K562 (cell line): Measurements from ENCODE around the gene ZFP69. TPM values are rescaled to one million over a fixed set of nuclear protein-coding genes. Genes with fewer than 3 reads are reported as not detected.

Experiments
- ERF ChIP-seq: fragments of 450-650 bp; formaldehyde crosslinking; IDR thresholded peaks from 2 replicates; pipeline ENCODE4 v1.4.0; 2020; ENCODE audit warnings: mild to moderate bottlenecking, mixed read lengths
- GABPA ChIP-seq: fragments of 200-800 bp; sonication (Bioruptor generic); conservative IDR thresholded peaks from 2 replicates; pipeline ENCODE4 v1.6.1; 2016; ENCODE audit warnings: low read depth, missing genetic modification characterization, missing compliant biosample characterization
- HDAC1 ChIP-seq, 2 experiments: fragments of 450-650 bp; IDR thresholded peaks; 2 replicates each; pipeline ENCODE4 v1.6.1; 2016 to 2017; ENCODE audit warnings: inconsistent platforms in 1 of 2, mild to moderate bottlenecking in 1 of 2, moderate library complexity in 1 of 2
- KDM5B ChIP-seq: fragments of 200-600 bp; sonication (generic); IDR thresholded peaks from 2 replicates; pipeline ENCODE4 v1.6.1; 2012; ENCODE audit warnings: low read depth, mild to moderate bottlenecking, moderate library complexity, low read length, control low read depth, inconsistent platforms; ENCODE audit not compliant: insufficient replicate concordance
- NR2F6 ChIP-seq: fragments of 450-650 bp; formaldehyde crosslinking; IDR thresholded peaks from 2 replicates; pipeline ENCODE4 v1.4.0; 2020; ENCODE audit warnings: mild to moderate bottlenecking
- POLR2A ChIP-seq: fragments of 450-650 bp; conservative IDR thresholded peaks from 2 replicates; pipeline ENCODE4 v1.6.1; 2016
- RBBP5 ChIP-seq: fragments of 200-600 bp; sonication (generic); IDR thresholded peaks from 2 replicates; pipeline ENCODE4 v1.6.1; 2012; ENCODE audit warnings: borderline replicate concordance, mild to moderate bottlenecking, low read length, control low read depth, inconsistent platforms; ENCODE audit not compliant: insufficient read depth, poor library complexity, severe bottlenecking
- SAFB ChIP-seq: fragments of 200-400 bp; formaldehyde crosslinking; IDR thresholded peaks from 2 replicates; pipeline ENCODE4 v1.6.1; 2017; ENCODE audit warnings: low read depth, low read length, borderline replicate concordance
- TAF7 ChIP-seq: fragments of 450-650 bp; IDR thresholded peaks from 2 replicates; pipeline ENCODE4 v1.6.1; 2016; ENCODE audit warnings: missing genetic modification characterization, missing compliant biosample characterization
- VEZF1 ChIP-seq: fragments of 200-800 bp; sonication (Bioruptor generic); IDR thresholded peaks from 2 replicates; pipeline ENCODE4 v1.6.1; 2017; ENCODE audit warnings: missing genetic modification characterization, missing compliant biosample characterization
- ZNF24 ChIP-seq: fragments of 450-650 bp; IDR thresholded peaks from 2 replicates; pipeline ENCODE4 v1.6.1; 2016
- ZNF444 ChIP-seq: fragments of 250-450 bp; sonication (Bioruptor Pico); IDR thresholded peaks from 2 replicates; pipeline ENCODE4 v1.4.0; 2020; ENCODE audit warnings: mild to moderate bottlenecking, moderate library complexity
- ZNF668 ChIP-seq: fragments of 250-450 bp; sonication (Bioruptor Pico); IDR thresholded peaks from 2 replicates; pipeline ENCODE4 v1.8.0; 2022; ENCODE audit warnings: mild to moderate bottlenecking, inconsistent platforms
- polyA plus RNA-seq, 8 experiments: library from polyadenylated mRNA; depleted of rRNA in 4 of 8; stranded (reverse) in 5 of 8; unstranded in 3 of 8; fragments of >200 nt; fragmentation: Nextera tagmentation in 2 of 8; fragmentation: Illumina TruSeq in 1 of 8; extraction: Ambion mirVana in 2 of 8; extraction: Trizol in 1 of 8; gene quantifications; 2 replicates each; pipeline versions ENCODE4 v1.2.1 to v1.2.3, GENCODE V29; 2011 to 2014; ENCODE audit warnings: inconsistent platforms in 1 of 8, missing spikeins in 1 of 8
- total RNA-seq, 7 experiments: library from RNA; depleted of rRNA in 6 of 7; stranded (reverse); fragments of >200 nt in 6 of 7; fragmentation: Illumina TruSeq in 2 of 7; extraction: Trizol in 2 of 7; gene quantifications; 2 replicates each; pipeline versions ENCODE4 v1.2.1 to v1.2.3, GENCODE V29; 2011 to 2021; ENCODE audit warnings: low replicate concordance in 1 of 7
- TF ChIP-seq, protein P1 (sequence below): sonication (generic); formaldehyde crosslinking; IDR thresholded peaks from 2 replicates; pipeline ENCODE4 v1.8.0; 2022; ENCODE audit warnings: mild to moderate bottlenecking, missing genetic modification reagents
- TF ChIP-seq, protein P2 (sequence below): sonication (generic); formaldehyde crosslinking; IDR thresholded peaks from 2 replicates; pipeline ENCODE4 v1.8.1; 2023; ENCODE audit warnings: mild to moderate bottlenecking, missing genetic modification reagents
- TF ChIP-seq, protein P3 (sequence below): fragments of 450-650 bp; IDR thresholded peaks from 2 replicates; pipeline ENCODE4 v1.6.1; 2016; ENCODE audit warnings: borderline replicate concordance

ZFP69 gene
- total and polyA plus RNA-seq, 9 of the 15 experiments (the other 6 are each of a cell fraction or from before 2014, with no cell fraction given) = 2.0 to 8.4 (median 5.7) TPM

DNA sequence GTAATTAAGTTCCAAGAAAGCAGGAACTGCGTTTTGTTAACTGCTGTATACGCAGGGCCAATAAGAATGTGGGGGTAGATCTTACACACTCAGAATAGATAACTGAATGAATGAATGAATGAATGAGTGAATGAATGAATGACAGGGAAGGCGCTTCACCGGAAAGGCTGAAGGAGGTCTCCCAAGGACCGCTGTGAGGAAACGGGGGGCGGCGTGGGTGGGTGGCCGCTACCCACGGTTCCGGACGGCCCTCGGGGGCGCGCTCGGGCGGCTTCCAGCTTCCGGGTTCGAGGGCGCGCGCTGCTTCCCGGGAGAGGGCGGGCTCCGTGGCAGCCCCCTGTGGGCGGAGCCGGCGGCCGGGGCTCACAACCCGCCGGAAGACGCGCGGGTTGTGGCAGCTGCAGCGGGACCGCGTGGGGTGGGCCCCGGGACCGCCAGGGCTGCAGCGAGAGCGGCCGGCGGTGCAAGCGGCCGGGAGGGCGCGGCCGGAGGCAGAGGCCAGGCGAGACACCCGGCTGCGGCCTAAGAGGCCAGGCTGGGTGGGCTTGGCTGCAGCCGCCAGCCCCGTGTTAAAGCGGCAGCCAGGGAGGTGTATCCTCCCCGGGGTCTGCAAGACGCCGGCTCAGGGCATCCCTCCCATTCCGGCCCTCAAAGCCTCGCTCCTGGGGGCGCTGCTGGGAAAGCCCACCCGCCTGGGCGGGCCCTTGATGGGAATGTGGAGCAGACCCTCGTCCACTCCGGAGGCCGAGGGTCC is at the start of gene ZFP69 (continued):
- 0 out of 2 replicates have a peak, but pooled peaks have one; percentile 47 for TF ChIP-seq ERF (CRISPR knock-in tag)
- peak; percentile 59; the same call in 1 of the 2 replicates for TF ChIP-seq SAFB
- TF ChIP-seq ZNF444 (CRISPR knock-in tag) = no peak
- peak; percentile 100 for TF ChIP-seq ZNF24
- peak in 1 of 2 experiments; percentile 70; a peak in 2 of 4 replicates for TF ChIP-seq HDAC1 (IDR thresholded peaks at IDR 0.05)
- TF ChIP-seq KDM5B = peak; percentile 89
- peak; percentile 70 for TF ChIP-seq POLR2A
- TF ChIP-seq, protein P1, sequence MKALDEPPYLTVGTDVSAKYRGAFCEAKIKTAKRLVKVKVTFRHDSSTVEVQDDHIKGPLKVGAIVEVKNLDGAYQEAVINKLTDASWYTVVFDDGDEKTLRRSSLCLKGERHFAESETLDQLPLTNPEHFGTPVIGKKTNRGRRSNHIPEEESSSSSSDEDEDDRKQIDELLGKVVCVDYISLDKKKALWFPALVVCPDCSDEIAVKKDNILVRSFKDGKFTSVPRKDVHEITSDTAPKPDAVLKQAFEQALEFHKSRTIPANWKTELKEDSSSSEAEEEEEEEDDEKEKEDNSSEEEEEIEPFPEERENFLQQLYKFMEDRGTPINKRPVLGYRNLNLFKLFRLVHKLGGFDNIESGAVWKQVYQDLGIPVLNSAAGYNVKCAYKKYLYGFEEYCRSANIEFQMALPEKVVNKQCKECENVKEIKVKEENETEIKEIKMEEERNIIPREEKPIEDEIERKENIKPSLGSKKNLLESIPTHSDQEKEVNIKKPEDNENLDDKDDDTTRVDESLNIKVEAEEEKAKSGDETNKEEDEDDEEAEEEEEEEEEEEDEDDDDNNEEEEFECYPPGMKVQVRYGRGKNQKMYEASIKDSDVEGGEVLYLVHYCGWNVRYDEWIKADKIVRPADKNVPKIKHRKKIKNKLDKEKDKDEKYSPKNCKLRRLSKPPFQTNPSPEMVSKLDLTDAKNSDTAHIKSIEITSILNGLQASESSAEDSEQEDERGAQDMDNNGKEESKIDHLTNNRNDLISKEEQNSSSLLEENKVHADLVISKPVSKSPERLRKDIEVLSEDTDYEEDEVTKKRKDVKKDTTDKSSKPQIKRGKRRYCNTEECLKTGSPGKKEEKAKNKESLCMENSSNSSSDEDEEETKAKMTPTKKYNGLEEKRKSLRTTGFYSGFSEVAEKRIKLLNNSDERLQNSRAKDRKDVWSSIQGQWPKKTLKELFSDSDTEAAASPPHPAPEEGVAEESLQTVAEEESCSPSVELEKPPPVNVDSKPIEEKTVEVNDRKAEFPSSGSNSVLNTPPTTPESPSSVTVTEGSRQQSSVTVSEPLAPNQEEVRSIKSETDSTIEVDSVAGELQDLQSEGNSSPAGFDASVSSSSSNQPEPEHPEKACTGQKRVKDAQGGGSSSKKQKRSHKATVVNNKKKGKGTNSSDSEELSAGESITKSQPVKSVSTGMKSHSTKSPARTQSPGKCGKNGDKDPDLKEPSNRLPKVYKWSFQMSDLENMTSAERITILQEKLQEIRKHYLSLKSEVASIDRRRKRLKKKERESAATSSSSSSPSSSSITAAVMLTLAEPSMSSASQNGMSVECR = peak; percentile 82
- TF ChIP-seq, protein P2, sequence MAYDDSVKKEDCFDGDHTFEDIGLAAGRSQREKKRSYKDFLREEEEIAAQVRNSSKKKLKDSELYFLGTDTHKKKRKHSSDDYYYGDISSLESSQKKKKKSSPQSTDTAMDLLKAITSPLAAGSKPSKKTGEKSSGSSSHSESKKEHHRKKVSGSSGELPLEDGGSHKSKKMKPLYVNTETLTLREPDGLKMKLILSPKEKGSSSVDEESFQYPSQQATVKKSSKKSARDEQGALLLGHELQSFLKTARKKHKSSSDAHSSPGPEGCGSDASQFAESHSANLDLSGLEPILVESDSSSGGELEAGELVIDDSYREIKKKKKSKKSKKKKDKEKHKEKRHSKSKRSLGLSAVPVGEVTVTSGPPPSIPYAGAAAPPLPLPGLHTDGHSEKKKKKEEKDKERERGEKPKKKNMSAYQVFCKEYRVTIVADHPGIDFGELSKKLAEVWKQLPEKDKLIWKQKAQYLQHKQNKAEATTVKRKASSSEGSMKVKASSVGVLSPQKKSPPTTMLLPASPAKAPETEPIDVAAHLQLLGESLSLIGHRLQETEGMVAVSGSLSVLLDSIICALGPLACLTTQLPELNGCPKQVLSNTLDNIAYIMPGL = peak; percentile 53; the same call in 1 of the 2 replicates
- TF ChIP-seq, protein P3, sequence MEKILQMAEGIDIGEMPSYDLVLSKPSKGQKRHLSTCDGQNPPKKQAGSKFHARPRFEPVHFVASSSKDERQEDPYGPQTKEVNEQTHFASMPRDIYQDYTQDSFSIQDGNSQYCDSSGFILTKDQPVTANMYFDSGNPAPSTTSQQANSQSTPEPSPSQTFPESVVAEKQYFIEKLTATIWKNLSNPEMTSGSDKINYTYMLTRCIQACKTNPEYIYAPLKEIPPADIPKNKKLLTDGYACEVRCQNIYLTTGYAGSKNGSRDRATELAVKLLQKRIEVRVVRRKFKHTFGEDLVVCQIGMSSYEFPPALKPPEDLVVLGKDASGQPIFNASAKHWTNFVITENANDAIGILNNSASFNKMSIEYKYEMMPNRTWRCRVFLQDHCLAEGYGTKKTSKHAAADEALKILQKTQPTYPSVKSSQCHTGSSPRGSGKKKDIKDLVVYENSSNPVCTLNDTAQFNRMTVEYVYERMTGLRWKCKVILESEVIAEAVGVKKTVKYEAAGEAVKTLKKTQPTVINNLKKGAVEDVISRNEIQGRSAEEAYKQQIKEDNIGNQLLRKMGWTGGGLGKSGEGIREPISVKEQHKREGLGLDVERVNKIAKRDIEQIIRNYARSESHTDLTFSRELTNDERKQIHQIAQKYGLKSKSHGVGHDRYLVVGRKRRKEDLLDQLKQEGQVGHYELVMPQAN = peak; percentile 44; the same call in 1 of the 2 replicates
- peak; percentile 74 for TF ChIP-seq VEZF1 (CRISPR knock-in tag)
- TF ChIP-seq GABPA (tag) = peak; percentile 75
- no peak for TF ChIP-seq NR2F6 (CRISPR knock-in tag)
- TF ChIP-seq TAF7 = no peak
- TF ChIP-seq ZNF668 (CRISPR knock-in tag) = no peak
- TF ChIP-seq RBBP5 = peak; percentile 70
